ENCODE measurements around the gene TENT5A.

DNA sequence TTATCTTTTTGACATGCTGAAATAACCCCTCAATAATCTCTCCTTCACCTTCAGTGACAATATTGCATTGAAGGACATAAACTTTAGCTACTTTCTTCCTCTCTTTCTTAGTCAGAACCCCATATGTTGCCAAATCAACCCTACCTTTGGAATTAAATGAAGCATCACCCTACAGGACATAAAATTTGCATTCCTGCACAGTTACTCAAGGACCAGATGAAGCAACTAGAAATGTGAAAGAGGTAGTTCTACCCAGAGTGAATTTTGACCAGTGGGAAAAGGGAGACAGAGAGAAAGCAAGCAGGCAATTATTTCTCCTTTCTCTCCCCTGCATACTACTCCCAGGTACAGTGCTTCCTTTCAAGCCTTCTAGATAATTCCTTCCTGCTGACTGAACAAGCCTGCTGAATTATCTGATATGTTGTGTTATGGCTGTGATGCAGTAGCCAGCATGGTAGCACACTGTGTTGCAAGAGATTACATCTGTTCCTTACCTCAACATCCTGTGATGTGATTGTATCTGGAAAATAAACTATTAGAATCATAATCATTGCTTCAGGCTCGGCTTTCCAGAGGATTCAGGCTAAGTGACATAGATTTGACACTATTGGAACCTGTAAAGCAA, 16.6 kb downstream of the TENT5A start:
- TF ChIP-seq TAF1 (IDR thresholded peaks at IDR 0.05; ENCODE audit: low read depth, low read length) (no peak), POLR2A (IDR thresholded peaks at IDR 0.05; ENCODE audit: low read depth, low read length) (no peak), SPI1 (IDR thresholded peaks at IDR 0.05; ENCODE audit: low read depth, low read length) (no peak)
